ENCODE measurements around the gene MORN5.

MORN5 gene

DNA sequence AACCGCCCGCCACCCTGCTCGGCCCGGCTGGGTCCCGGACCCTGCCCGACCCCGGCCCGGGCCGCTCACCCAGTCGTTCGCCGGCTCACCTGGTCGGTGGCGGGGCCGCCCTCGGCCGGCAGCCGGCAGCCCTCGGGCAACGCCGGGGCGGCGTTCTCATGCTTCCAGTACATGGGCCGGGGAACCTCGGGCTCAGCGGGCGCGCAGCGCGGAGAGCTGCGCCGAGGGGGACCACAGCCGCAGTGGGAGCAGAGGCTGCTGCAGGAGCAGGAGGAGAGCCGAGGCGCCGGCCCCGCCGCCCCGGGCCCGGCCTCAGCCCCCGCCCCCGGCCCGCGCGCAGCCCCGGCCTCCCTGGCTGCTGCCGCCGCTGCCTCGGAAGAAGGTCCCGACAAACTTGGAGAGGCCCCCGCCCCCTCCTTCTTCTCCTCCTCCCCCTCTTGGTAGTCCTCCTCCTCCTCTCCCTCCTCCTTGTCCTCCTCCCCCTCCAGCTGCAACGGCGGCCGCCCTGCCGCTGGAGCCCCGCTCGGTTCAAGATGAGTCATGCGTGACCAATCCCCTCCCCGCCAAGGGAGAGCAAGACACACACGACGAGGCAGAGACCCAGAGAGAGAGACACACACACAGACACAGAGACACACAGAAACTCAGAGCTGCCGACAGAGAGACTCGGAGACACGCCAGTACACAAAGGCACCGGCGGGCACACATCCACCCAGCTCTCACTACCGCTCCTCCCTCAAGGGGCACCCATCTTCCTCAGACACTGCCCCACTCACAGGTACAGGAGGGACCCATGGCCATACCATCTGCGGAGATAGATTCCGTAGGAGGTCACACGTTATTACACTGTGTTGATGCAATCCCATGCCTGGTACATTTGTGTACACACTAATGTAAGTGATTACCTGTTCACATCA, 69.1 kb downstream of the MORN5 start, which contains the start of gene LHX6 (continued):
- TF ChIP-seq GLIS2 (tag by site-specific recombination; IDR thresholded peaks at IDR 0.05) (peak; percentile 72), KLF8 (tag by site-specific recombination; IDR thresholded peaks at IDR 0.05) (no peak), ZEB2 (tag by site-specific recombination; IDR thresholded peaks at IDR 0.05) (peak; percentile 40; the same call in 1 of the 2 replicates), SP2 (tag by site-specific recombination; IDR thresholded peaks at IDR 0.05) (peak; percentile 22; the same call in 1 of the 2 replicates), EGR2 (tag by site-specific recombination; IDR thresholded peaks at IDR 0.05; ENCODE audit: low read depth) (peak; percentile 52; the same call in 1 of the 2 replicates)
- TF ChIP-seq, protein P1, sequence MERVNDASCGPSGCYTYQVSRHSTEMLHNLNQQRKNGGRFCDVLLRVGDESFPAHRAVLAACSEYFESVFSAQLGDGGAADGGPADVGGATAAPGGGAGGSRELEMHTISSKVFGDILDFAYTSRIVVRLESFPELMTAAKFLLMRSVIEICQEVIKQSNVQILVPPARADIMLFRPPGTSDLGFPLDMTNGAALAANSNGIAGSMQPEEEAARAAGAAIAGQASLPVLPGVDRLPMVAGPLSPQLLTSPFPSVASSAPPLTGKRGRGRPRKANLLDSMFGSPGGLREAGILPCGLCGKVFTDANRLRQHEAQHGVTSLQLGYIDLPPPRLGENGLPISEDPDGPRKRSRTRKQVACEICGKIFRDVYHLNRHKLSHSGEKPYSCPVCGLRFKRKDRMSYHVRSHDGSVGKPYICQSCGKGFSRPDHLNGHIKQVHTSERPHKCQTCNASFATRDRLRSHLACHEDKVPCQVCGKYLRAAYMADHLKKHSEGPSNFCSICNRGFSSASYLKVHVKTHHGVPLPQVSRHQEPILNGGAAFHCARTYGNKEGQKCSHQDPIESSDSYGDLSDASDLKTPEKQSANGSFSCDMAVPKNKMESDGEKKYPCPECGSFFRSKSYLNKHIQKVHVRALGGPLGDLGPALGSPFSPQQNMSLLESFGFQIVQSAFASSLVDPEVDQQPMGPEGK (tag by site-specific recombination; IDR thresholded peaks at IDR 0.05) = peak; percentile 44; the same call in 1 of the 2 replicates
- TF ChIP-seq, protein P2, sequence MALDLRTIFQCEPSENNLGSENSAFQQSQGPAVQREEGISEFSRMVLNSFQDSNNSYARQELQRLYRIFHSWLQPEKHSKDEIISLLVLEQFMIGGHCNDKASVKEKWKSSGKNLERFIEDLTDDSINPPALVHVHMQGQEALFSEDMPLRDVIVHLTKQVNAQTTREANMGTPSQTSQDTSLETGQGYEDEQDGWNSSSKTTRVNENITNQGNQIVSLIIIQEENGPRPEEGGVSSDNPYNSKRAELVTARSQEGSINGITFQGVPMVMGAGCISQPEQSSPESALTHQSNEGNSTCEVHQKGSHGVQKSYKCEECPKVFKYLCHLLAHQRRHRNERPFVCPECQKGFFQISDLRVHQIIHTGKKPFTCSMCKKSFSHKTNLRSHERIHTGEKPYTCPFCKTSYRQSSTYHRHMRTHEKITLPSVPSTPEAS (tag by site-specific recombination; IDR thresholded peaks at IDR 0.05) = peak; percentile 28; the same call in 1 of the 2 replicates

GRCh38 chr9:122229485-122229837, 69.8 kb downstream of the MORN5 start:
- CTCF ChIA-PET = interaction anchor here (0.7 to 1.1 kb wide), 3 partner anchors 97 to 131 kb away, joined by 3 to 4 read pairs (median 3); no protein-coding TSS in a partner anchor
- no peak overlapping the region for H3K4me3 ChIP-seq (ENCODE audit: low read depth, low read length)

More at GRCh38 chr9:122229485-122229837, 69.8 kb downstream of the MORN5 start:
- H3K36me3 ChIP-seq (ENCODE audit: control insufficient read depth in 2 of 2, insufficient read depth in 1 of 2, low read length in 2 of 2) = no peaks in the 10 kb centered on the region
- no peaks in the 10 kb centered on the region for H3K4me1 ChIP-seq (ENCODE audit: control insufficient read depth, insufficient read depth, low read length)
- TF ChIP-seq ZBTB17 (tag by site-specific recombination; IDR thresholded peaks at IDR 0.05) (no peak), ZFP37 (tag by site-specific recombination; IDR thresholded peaks at IDR 0.05) (no peak), ZNF571 (tag by site-specific recombination; IDR thresholded peaks at IDR 0.05) (no peak), OSR2 (tag by site-specific recombination; IDR thresholded peaks at IDR 0.05) (no peak), ZBTB8A (tag by site-specific recombination; IDR thresholded peaks at IDR 0.05) (no peak), MZF1 (tag by site-specific recombination; IDR thresholded peaks at IDR 0.05; ENCODE audit: borderline replicate concordance) (no peak), ZNF837 (tag by site-specific recombination; IDR thresholded peaks at IDR 0.05) (no peak), ZNF513 (tag by site-specific recombination; IDR thresholded peaks at IDR 0.05) (no peak), RBAK (tag by site-specific recombination; IDR thresholded peaks at IDR 0.05) (no peak), KLF16 (tag by site-specific recombination; IDR thresholded peaks at IDR 0.05) (no peak), MEIS1 (CRISPR knock-in tag; IDR thresholded peaks at IDR 0.05; ENCODE audit: borderline replicate concordance) (no peak), ZNF530 (tag by site-specific recombination; IDR thresholded peaks at IDR 0.05; ENCODE audit: low read depth) (no peak), ZNF2 (tag by site-specific recombination; IDR thresholded peaks at IDR 0.05) (no peak), SETDB1 (IDR thresholded peaks at IDR 0.05; ENCODE audit: insufficient read length, low read length) (no peak), ZNF544 (tag by site-specific recombination; IDR thresholded peaks at IDR 0.05) (no peak)
- TF ChIP-seq, protein P3, sequence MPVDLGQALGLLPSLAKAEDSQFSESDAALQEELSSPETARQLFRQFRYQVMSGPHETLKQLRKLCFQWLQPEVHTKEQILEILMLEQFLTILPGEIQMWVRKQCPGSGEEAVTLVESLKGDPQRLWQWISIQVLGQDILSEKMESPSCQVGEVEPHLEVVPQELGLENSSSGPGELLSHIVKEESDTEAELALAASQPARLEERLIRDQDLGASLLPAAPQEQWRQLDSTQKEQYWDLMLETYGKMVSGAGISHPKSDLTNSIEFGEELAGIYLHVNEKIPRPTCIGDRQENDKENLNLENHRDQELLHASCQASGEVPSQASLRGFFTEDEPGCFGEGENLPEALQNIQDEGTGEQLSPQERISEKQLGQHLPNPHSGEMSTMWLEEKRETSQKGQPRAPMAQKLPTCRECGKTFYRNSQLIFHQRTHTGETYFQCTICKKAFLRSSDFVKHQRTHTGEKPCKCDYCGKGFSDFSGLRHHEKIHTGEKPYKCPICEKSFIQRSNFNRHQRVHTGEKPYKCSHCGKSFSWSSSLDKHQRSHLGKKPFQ (tag by site-specific recombination; IDR thresholded peaks at IDR 0.05) = no peak
- no peak overlapping the region for H3K27ac ChIP-seq (ENCODE audit: extremely low read depth, low read depth, low read length)
- no peaks in the 10 kb centered on the region for H3K9me3 ChIP-seq (ENCODE audit: control insufficient read depth, insufficient read depth, low read depth, low read length)
- POLR2A ChIA-PET = interaction anchor here (0.9 to 1.9 kb wide), 2 partner anchors 15 to 36 kb away, joined by 7 to 8 read pairs; partner anchors contain the start of genes MRRF and RBM18

All from HEK293 (cell line).